Activated T-cell treated with anti-CD3 and anti-CD28 coated beads, Interleukin-2, amount 50 U/mL, for 4 hours (primary cell): ENCODE measurements around the gene KCNC1. TPM values are rescaled to one million over a fixed set of nuclear protein-coding genes. Genes with fewer than 3 reads are reported as not detected.

Experiments used
- ATAC-seq, 2 donors: fragments of 200-7000 bp; cut with Tn5 transposase; one replicate each; pipeline ENCODE4 v1.10.0; 2021
- DNase-seq: peaks from one replicate; pipeline ENCODE4 v3.0.0-alpha.2; 2020
- H3K27me3 Mint-ChIP-seq: one replicate; pipeline ENCODE4 v1.8.0; 2021; ENCODE audit warnings: low read depth, mixed read lengths
- H3K36me3 Mint-ChIP-seq: one replicate; pipeline ENCODE4 v1.8.0; 2022; ENCODE audit warnings: mixed read lengths; ENCODE audit not compliant: insufficient read depth
- H3K4me1 Mint-ChIP-seq: one replicate; pipeline ENCODE4 v1.8.0; 2021; ENCODE audit warnings: low read depth, mixed read lengths
- H3K4me3 Mint-ChIP-seq: one replicate; pipeline ENCODE4 v1.8.0; 2021; ENCODE audit warnings: mild to moderate bottlenecking, moderate library complexity, mixed read lengths
- H3K9me3 Mint-ChIP-seq: one replicate; pipeline ENCODE4 v1.8.0; 2021; ENCODE audit warnings: mixed read lengths
- total RNA-seq, 3 donors: library from RNA; stranded (reverse); gene quantifications; one replicate each; pipeline ENCODE4 v1.2.1, GENCODE V29; 2021

Gene KCNC1
- total RNA-seq, 3 donors from 2014 or later: not detected

DNA sequence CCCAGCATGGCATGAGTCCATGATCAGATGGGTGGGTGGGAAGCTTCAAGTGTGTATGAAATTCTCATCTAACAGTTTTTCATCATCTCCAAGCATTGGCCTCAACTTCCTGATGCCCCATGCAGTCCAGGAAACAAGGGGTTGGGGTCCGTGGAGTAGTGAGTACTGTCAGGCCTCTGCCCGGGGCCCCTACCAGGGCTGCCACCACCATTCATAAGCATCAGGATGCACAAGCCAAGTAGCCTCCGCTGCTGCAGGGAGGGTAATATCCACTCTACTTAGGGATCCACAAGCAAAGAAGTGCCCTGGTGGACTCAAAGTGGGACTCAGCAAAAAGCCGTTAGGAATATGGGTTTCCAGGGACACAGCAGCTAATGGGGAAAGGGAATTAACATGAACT lies 49.3 kb downstream of the KCNC1 start:
- Mint-ChIP-seq H3K4me1 (no peaks in the 10 kb centered on the region), H3K9me3 (no peaks in the 10 kb centered on the region), H3K4me3 (no peak overlapping the region), H3K27me3 (no peaks in the 10 kb centered on the region), H3K36me3 (peaks cover 10% of the 10 kb centered on the region)
- DNase-seq: no peak
- ATAC-seq: no peak

DNA sequence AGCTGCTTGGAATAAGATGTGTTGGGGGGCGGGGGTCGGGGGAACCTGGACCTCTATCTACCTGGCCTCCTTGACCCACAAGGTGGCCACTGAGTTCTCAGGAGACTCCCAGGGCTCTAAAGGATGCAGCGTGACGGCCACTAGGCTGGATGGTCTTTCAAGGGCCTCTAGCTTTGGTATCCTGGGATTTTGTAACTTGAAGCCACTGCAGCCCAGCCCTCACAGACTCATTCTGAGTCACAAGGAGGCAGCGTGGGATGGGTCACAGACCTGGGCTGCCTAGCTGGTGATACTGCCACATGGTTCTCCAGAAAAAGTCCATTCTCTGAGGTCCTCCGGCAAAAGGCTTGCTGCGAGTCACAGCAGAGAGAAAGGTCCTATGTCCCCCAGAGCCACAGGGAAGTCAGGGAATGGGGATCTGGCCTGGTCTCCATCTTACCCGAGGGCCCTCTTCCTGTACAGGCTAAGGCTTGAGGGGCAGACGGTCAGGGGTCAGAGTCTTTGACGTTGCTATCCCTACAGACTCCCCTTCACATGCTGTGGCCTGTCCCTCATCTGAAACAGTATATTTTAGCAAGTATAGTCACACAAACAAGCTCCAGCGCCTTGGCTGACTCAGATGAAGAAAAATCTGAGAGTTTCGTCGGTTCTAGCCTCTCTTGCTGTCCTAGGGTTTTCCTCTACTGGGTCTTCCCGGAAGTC lies 52.4 kb downstream of the KCNC1 start:
- Mint-ChIP-seq H3K36me3 (peaks cover 18% of the 10 kb centered on the region), H3K4me1 (no peaks in the 10 kb centered on the region), H3K9me3 (no peaks in the 10 kb centered on the region), H3K27me3 (no peaks in the 10 kb centered on the region), H3K4me3 (no peak overlapping the region)
- ATAC-seq (no peak), DNase-seq (no peak)

DNA sequence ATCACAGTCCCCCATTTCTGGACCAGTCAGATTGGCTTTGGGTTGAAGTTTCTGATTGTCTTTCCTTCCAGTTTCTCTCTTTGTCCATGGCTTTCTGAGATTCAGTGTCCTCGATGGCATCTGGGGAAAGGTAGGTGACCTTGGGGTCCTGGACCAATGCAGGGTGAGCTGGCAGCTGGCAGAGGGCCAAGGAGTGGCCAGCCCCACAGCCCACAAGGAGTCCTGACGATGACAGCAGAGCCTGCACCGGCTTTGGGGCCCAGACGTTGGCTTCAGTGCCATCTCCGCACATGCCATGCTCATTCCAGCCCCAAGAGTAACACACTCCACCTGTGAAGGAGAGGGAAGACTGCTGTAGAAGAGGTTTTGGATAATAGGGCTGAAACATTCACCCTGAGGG lies 53.5 kb downstream of the KCNC1 start:
- Mint-ChIP-seq H3K4me3 (no peak overlapping the region), H3K27me3 (no peaks in the 10 kb centered on the region), H3K36me3 (peaks cover 18% of the 10 kb centered on the region), H3K4me1 (no peaks in the 10 kb centered on the region), H3K9me3 (no peaks in the 10 kb centered on the region)
- ATAC-seq: no peak
- no peak for DNase-seq

DNA sequence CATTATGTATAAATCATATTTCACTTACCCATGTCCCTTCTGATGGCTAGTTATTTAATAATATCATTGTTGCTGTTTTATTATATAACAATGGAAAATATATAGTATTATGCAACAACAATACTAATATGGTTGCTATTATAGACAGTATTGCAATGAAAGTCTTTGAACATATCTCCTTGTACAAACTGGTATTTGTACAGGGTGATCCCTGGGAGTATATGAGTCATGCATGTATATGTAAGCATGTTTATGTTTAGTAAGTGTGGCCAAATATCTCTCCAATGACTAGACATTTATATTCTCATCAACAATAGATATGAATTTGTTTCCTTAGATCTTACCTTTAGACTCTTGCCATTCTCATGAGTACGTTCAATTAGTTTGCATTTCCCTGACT lies 55.9 kb downstream of the KCNC1 start:
- Mint-ChIP-seq H3K9me3 (no peaks in the 10 kb centered on the region), H3K36me3 (peaks cover 21% of the 10 kb centered on the region), H3K4me1 (no peaks in the 10 kb centered on the region), H3K4me3 (no peak overlapping the region), H3K27me3 (no peaks in the 10 kb centered on the region)
- no peak for ATAC-seq
- no peak for DNase-seq

DNA sequence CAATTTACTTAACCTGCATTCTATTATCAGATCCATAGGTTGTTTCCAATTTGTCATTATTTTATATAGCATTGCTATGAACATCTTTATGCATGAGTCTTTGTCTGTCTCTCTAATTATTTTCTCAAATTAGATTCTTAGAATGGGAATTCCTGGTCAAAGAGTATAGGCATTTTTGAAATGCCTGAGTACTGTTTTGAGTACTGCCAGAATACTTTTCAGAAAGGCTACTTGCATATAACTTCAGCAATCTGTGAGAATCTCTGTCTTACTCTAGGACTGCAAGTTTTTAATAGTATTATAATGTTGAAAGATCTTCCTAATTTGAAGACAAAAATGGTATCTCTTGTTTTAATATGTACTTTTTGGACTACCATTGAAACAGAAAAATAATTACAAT lies 56.6 kb downstream of the KCNC1 start:
- Mint-ChIP-seq H3K9me3 (no peaks in the 10 kb centered on the region), H3K4me1 (no peaks in the 10 kb centered on the region), H3K27me3 (no peaks in the 10 kb centered on the region), H3K36me3 (peaks cover 21% of the 10 kb centered on the region), H3K4me3 (no peak overlapping the region)
- ATAC-seq (no peak), DNase-seq (no peak)

DNA sequence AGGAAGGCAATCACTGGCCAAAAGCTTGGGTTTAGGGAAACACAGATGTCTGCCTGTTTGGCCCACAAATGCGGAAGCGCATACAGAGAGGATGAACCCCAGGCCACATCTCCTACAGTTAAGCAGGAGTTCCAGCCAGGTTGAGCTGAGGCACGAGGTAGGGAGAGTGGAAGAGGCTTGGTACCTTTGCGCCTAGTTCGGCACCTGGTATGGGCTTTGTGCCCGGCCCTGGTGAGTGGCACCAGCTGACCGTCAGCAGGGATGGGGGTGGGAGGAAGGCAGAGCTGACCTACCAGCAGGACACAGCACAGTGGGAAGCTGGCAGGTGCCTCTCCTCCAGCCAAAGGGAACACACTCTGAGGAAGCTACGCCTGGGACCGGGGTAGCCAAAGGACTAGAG lies 57.6 kb downstream of the KCNC1 start:
- Mint-ChIP-seq H3K4me1 (no peaks in the 10 kb centered on the region), H3K9me3 (no peaks in the 10 kb centered on the region), H3K36me3 (peaks cover 19% of the 10 kb centered on the region), H3K27me3 (no peaks in the 10 kb centered on the region), H3K4me3 (no peak overlapping the region)
- no peak for ATAC-seq
- no peak for DNase-seq

DNA sequence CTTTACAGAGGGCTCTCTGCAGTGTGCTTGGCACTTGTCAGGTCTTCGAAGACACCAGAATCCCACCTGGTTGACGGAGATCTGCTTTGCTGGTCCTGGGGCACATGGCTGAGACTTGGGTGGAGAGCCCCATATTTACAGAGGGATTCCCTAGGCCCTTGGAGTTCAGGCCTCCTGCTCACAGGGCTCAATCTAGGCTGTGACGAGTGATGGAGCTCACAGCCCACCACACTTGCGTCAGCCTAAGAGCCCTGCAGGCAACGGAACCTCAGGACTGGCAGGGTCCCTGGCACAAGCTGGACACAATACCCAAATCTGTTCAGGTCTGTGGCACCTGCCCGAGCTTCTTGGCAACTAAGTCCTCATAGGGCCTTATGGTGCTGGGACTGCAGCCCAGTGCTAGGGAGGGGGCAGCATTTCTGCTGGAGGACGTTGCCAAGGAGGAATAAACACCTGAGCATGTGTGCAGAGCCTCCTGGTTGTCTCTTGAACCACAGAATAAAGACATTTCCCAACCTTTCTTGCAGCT lies 59.1 kb downstream of the KCNC1 start:
- Mint-ChIP-seq H3K27me3 (no peaks in the 10 kb centered on the region), H3K9me3 (no peaks in the 10 kb centered on the region), H3K4me1 (no peaks in the 10 kb centered on the region), H3K36me3 (peaks cover 19% of the 10 kb centered on the region), H3K4me3 (no peak overlapping the region)
- ATAC-seq (no peak), DNase-seq (no peak)

DNA sequence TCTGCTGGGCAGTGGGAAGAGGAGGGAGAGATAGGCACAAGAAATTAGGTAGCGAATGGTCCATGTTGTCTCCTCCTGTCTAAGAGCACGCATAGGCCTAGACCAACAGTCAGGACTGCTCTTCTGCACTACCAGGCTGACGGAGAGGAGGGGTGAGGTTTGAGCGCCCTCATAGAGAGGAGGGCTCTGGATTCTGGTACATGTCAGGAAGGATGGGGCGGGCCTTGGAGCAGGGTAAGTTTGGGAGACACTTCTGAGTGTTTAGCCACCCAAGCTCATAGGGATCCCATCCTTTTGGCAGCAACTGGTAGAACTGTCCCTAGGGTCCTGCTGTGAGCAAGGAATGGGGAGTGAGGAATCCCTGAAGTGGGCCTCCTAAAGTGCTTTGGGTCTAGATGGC lies 60.4 kb downstream of the KCNC1 start:
- DNase-seq (no peak), ATAC-seq (no peak)
- no peaks in the 10 kb centered on the region for H3K4me1 Mint-ChIP-seq
- H3K9me3 Mint-ChIP-seq: no peaks in the 10 kb centered on the region
- H3K36me3 Mint-ChIP-seq: peaks cover 19% of the 10 kb centered on the region
- no peak overlapping the region for H3K4me3 Mint-ChIP-seq
- H3K27me3 Mint-ChIP-seq: no peaks in the 10 kb centered on the region

DNA sequence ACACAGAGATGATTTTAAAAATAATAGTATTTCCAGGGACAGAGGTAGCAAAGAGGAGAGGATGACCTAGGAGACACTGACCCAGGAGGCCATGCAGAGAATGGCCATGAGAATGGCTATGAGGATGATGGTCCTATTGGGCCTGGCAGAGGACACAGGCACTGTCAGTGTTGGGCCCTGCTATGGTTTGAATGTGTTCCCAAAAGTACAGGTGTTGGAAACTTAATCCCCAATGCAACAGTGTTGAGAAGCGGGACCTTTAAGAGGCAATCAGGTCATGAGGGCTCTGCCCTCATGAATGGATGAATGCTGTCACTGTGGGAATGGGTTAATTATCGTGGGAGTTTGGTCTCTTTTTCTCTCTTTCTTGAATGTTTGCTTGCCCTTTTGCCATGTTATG lies 61.6 kb downstream of the KCNC1 start:
- no peaks in the 10 kb centered on the region for H3K4me1 Mint-ChIP-seq
- H3K27me3 Mint-ChIP-seq: no peaks in the 10 kb centered on the region
- no peak overlapping the region for H3K4me3 Mint-ChIP-seq
- no peaks in the 10 kb centered on the region for H3K9me3 Mint-ChIP-seq
- ATAC-seq: no peak
- DNase-seq: no peak
- H3K36me3 Mint-ChIP-seq: peaks cover 16% of the 10 kb centered on the region

DNA sequence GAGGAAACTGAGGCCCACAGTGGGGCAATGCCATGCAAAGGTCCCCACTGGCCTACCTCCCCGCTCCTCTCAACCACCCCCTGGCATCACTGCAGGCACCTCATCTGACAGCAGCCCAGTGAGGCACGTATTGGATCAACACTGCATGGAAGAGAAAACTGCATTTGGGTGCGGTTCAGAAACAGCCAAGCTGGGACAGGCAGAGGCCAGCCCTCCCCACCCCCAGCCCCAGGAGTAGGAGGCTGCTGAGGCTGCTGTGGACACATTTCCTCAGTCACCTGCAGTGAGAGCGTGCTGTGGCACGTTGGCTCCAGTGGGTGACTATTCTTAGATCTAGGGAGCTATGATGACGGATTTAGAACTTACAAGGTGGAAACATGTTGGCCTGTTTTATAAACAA lies 63.7 kb downstream of the KCNC1 start:
- no peak for DNase-seq
- Mint-ChIP-seq H3K27me3 (no peaks in the 10 kb centered on the region), H3K9me3 (no peaks in the 10 kb centered on the region)

DNA sequence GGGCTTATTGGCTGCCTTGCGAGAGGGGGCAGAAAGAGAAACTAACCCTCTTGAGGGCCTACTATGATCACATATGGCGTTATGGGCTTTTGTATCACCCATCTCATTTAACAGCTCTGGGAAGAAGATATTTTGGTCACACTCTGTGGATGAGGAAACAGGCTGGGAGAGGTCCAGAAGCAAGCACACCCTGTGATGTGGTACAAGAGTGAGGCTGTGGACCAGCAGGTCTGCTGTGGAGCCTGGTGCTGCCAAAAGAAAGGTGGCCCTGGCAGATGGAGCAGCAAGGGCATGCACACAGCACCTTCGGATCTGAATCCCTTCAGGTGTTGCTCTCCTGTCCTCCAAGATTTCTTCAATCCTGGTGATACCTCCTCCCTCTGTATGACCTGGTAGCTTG lies 64.1 kb downstream of the KCNC1 start:
- Mint-ChIP-seq H3K9me3 (no peaks in the 10 kb centered on the region), H3K27me3 (no peaks in the 10 kb centered on the region), H3K4me3 (no peak overlapping the region), H3K36me3 (peaks cover 16% of the 10 kb centered on the region), H3K4me1 (no peaks in the 10 kb centered on the region)
- ATAC-seq (no peak), DNase-seq (no peak)

More for the DNA sequence above, 63.7 kb downstream of the KCNC1 start:
- H3K4me1 Mint-ChIP-seq: no peaks in the 10 kb centered on the region
- no peak for ATAC-seq
- H3K4me3 Mint-ChIP-seq: no peak overlapping the region
- H3K36me3 Mint-ChIP-seq: peaks cover 16% of the 10 kb centered on the region

DNA sequence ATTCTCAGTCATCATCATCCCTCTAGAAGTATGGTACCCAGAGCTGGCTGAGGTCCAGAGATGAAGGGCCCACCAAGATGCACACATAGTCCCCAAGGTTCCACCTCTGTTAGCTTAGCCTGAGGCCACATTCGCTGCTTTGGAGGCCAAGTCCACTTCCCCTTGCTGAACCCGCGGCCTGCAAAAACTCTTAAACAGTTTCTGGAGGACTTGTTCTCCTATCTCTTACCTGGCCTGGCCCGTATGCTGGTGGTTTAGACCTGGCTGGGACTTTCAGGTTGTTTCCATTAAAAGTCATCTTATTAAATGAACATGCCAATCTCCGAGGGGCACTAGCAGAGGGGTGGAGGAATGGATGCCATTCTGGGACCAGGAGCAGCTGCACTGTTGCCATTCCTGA lies 64.6 kb downstream of the KCNC1 start:
- no peak for DNase-seq
- peaks cover 16% of the 10 kb centered on the region for H3K36me3 Mint-ChIP-seq

DNA sequence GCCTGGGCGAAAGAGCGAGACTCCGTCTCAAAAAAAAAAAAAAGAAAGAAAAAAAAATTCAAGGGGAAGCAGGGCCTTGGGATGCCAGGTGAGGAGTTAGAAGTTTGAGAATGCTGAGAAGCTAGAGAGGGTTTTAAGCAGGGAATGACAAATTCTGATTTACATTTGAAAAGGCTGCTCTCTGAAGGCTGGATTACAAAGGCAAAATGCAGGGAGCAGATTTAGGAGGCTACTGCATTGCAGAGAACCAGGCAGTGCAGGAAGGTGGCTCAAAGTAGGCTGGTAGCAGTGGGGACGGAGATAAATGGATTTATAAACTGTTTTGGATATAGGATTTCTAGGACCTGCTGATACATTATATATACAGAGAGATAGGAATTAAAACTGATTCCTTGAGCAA lies 66.6 kb downstream of the KCNC1 start:
- no peaks in the 10 kb centered on the region for H3K27me3 Mint-ChIP-seq
- ATAC-seq: no peak
- no peak overlapping the region for H3K4me3 Mint-ChIP-seq
- H3K36me3 Mint-ChIP-seq: peaks cover 14% of the 10 kb centered on the region
- DNase-seq: no peak
- no peaks in the 10 kb centered on the region for H3K9me3 Mint-ChIP-seq
- no peaks in the 10 kb centered on the region for H3K4me1 Mint-ChIP-seq

More for the DNA sequence above, 64.6 kb downstream of the KCNC1 start:
- ATAC-seq: no peak
- Mint-ChIP-seq H3K4me1 (no peaks in the 10 kb centered on the region), H3K27me3 (no peaks in the 10 kb centered on the region), H3K9me3 (no peaks in the 10 kb centered on the region), H3K4me3 (no peak overlapping the region)

DNA sequence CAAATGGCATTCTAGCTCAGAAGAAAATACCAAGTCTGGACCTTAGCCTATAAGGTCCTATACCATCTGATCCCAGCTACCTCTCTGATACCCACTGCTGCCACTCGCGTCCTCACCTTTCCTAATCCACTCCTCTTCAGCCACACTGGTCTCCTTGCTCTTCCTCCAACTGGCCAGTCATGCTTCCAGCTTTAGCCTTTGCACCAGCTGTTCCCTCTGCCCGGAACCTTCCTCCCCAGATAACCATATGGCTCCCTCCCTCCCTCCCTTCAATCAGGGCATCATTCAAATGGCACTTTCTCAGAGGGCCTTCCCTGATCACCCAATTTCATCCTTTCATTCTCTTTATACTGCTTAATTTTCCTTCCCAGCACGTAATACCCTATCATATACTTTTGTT lies 67.9 kb downstream of the KCNC1 start:
- DNase-seq: no peak
- ATAC-seq: no peak
- Mint-ChIP-seq H3K4me1 (no peaks in the 10 kb centered on the region), H3K9me3 (no peaks in the 10 kb centered on the region), H3K4me3 (no peak overlapping the region), H3K36me3 (peaks cover 15% of the 10 kb centered on the region), H3K27me3 (no peaks in the 10 kb centered on the region)

DNA sequence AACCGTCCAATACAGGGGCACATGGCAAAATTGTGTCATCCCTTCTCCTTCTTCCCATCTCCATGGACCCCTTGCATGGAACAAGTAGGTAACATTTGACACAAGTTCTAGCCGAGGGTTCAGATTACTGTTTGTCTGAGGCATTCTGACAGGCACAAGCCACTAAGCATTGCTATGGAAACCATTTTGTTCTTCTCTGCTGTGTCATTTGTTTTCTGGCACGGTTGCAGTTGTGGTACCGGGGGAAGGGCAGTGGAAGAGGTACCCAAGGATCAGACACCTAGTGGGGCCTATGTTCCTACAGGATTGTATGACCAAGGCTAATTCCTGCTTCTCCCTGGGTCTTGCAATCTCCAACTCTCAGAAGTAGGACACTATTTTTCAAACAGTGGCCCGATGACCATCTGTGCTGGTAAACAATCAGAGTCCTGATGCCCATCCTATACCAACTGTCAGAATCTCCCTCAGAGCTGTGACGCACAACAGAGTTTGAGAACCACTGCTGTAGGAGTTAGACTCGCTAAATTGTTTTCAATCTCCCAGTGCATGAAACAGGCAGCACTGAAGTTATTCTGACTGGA lies 69.3 kb downstream of the KCNC1 start:
- Mint-ChIP-seq H3K4me3 (no peak overlapping the region), H3K4me1 (no peaks in the 10 kb centered on the region), H3K9me3 (no peaks in the 10 kb centered on the region), H3K36me3 (peaks cover 13% of the 10 kb centered on the region), H3K27me3 (no peaks in the 10 kb centered on the region)
- ATAC-seq (no peak), DNase-seq (no peak)
